SH-SY5Y (cell line): Measurements from ENCODE around the gene EHD3.

Source experiments
- GATA2 ChIP-seq: IDR thresholded peaks from 2 replicates; pipeline ENCODE4 v1.6.1; 2011; ENCODE audit warnings: mild to moderate bottlenecking, low read depth, low read length
- GATA3 ChIP-seq: IDR thresholded peaks from 2 replicates; pipeline ENCODE4 v1.6.1; 2011; ENCODE audit warnings: low read depth, mild to moderate bottlenecking, low read length, moderate library complexity

The EHD3 gene

GRCh38 chr2:31222071-31222470 lies 11.9 kb upstream of the EHD3 start:
- TF ChIP-seq GATA3 (no peak), GATA2 (no peak)

DNA sequence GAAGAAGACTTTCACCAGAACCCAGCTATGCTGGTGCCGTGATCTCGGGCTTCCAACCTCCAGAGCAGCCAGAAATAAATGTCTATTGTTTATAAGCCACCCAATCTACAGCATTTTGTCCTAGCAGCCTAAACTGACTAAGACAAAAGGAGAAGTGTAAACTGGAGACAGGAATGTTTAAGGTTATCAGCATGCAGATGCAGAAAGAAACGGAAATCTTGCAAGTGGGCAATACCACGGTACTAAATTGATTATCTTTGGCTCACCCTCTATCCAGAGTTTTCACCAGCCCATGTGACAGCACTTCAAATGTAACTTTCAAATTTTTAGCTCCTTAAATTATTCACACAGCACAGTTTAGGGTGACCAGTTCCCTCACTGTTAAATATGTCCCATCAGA lies 10.9 kb upstream of the EHD3 start:
- TF ChIP-seq GATA3 (no peak), GATA2 (no peak)

DNA sequence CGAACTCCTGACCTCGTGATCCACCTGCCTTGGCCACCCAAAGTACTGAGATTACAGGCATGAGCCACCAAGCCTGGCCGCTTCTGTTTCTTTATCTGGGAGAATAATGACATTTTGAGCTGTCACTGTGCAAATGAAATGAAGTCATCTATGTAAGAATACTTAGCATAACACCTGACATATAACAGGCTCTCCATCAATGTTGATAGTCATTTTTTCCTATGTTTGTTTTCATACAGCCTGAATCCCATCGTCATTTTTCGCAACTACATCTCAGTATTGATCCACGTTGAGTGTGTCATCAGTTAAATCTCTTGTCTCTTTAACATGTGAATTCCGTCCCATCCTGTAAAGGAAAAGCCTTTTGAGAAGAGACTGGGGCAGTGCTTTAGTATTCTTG lies 10.2 kb upstream of the EHD3 start:
- no peak for TF ChIP-seq GATA2
- no peak for TF ChIP-seq GATA3

- TF ChIP-seq GATA3 (no peak), GATA2 (no peak)
Observed at GRCh38 chr2:31226266-31226665, 7.7 kb upstream of the EHD3 start.

- TF ChIP-seq GATA2 (no peak), GATA3 (no peak)
Observed at GRCh38 chr2:31227110-31227509, 6.8 kb upstream of the EHD3 start.

DNA sequence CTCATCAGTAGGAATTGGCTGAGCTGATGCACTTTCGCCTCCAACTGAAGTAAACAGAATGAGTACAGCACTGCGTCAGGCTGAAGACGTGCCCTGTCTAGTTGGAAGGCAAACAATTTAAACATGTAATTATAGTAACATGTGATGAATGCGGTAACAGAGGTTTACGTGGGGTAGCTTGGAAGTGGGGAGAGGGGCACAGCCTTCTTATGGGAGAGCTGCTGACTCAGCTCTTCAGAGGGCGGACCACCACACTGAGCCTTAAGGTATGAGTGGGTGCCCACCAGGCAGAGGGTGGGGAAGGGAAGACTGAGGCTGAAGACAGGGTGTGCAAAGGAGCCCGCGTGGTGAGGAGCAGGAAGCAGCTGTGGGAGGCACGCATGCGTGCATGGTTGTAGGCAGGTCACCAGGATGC lies 6.2 kb upstream of the EHD3 start:
- TF ChIP-seq GATA3 (no peak), GATA2 (no peak)

DNA sequence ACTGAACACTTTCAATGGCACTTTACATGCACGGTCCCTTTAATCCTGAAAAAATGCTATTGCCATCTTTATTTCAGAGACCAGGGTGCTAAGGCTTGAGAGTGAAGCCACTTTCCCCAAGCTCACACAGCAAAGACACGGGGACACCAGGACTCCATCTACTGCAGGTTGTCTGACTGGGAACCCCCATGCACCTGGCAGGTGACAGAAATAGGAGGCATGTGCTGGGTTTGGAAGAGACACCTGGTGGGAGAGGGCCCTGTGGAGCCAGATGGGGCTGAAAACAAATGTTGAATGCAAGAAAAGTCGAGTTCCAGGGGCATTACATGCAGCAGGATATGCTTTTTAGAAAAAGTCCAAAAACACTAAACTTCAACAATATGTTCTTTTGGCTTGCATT lies 5.2 kb upstream of the EHD3 start:
- TF ChIP-seq GATA3 (no peak), GATA2 (no peak)

- TF ChIP-seq GATA3 (no peak), GATA2 (no peak)
Observed at GRCh38 chr2:31230751-31231150, 3.2 kb upstream of the EHD3 start.

DNA sequence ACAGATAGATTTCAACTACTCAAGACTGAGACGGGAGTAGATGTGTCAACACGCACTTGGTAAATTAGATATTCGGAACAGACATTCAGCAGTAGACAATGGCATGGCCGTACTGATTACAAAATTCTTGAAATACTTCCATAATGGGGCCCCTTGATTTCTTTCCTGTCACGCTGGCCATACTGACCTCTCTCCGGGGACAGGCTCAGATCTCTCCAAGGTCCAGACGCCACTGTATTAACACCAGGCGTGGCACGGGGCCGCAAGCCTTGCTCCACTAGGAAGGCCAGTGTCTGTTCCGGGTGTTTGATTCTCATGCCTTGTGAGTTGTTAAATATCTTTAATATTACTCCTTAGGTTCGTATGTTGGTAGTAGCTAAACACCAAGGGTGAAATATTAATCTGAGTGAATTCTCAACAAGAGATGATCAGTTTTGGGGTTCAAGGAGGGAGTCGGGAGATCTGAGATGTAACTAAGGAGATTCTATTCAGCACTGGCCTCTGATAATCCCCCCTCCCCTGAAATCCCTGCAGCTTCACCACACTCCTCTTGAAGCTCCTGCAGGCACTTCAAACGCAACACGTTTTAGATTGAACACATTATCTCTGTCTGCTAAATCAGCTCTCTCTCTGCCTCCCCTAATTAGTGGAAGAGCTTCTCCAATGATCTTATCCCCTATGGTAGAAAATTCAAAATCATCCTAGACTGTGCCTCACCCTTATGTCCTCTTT lies 2.2 kb upstream of the EHD3 start:
- TF ChIP-seq GATA2 = no peak
- no peak for TF ChIP-seq GATA3

DNA sequence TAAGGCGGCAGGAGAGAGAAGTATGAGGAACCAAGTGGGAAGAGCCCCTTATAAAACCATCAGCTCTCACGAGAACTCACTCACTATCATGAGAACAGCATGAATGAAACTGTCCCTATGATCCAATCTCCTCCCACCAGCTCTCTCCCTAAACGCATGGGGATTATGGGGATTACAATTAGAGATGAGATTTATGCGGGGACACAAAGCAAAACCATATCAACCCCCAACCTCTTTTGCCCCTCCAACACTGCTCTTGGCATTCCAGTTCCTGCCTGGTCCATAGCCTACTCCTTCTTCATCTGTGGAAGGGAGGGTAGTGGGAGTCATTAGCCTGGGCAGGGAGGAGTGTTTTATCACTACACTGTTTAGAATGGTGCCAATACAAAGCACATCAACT lies 1.4 kb upstream of the EHD3 start:
- TF ChIP-seq GATA3 = no peak
- TF ChIP-seq GATA2 = no peak

DNA sequence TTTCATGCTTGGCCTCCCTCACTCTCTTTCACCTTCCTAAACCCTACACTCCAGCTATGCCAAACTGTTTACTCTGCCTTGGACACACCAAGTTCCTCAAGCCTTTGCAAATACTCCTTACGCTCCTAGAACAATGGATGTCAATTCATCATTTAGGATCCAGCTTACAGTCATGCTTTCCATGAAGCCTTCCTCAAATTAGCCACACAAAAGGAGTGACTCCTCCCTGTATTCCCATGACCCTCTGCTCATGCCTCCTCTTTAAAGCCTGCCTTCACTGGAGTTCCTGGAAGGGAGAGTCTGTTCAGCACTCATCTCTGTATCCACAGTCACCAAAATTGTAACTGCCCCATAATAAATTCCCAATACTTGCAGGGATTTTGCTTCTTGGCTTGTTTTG lies 721 bp upstream of the EHD3 start:
- TF ChIP-seq GATA2 (no peak), GATA3 (no peak)

DNA sequence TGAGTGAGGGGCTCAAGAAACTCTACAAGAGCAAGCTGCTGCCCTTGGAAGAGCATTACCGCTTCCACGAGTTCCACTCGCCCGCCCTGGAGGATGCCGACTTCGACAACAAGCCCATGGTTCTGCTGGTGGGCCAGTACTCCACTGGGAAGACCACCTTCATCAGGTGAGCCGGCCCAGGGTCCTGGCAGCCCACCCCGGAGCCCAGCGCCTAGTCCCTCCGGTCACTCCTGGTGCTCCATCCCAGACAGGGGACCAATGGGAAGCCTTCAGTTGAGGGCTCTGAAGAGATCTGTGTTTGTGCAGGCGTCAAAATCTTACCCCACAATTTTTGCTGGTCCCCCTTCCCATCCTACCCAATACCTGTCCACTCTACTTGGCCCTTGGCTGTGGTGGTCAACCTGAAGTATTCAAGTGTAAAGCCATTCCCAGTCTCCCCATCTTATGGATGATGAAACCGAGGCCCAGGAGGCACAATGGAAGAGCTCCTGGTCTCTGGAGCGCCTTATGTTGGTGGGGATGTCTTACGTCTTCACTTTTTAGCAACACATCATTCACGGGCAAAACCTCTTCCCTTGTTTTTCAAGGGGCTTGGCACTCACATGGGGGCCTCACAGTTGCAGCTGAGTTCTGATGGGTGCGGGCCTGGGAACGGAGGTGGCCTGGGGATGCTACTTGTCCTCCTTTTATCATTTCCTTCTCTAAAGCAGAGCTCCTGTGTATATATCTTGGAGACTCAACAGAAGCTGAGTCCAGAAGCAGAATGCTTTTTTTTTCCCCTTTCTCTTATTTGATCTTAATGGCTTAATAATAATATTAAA lies 941 bp downstream of the EHD3 start:
- TF ChIP-seq GATA3 = no peak
- TF ChIP-seq GATA2 = no peak

GRCh38 chr2:31235504-31235902 lies 1.6 kb downstream of the EHD3 start:
- TF ChIP-seq GATA2 (no peak), GATA3 (no peak)

- TF ChIP-seq GATA2 (no peak), GATA3 (no peak)
Observed at GRCh38 chr2:31236433-31237205, 2.7 kb downstream of the EHD3 start.
